Activated CD8-positive, alpha-beta memory T cell treated with anti-CD3 and anti-CD28 coated beads, Interleukin-2, amount 10 ng/mL, durations not matched to agents 7 days and 5 days (primary cell): ENCODE results near the gene VAV1. TPM values are rescaled to one million over a fixed set of nuclear protein-coding genes. Genes with fewer than 3 reads are reported as not detected.
"Not testable (repeated sequence)": the region's sequence is repeated elsewhere in the genome, so short reads cannot be mapped to it uniquely, and the experiment has no call there.

ENCODE experiments used
- ATAC-seq: fragments of 150-1000 bp; cut with Tn5 transposase; one replicate; pipeline ENCODE4 v1.10.0; 2021; ENCODE audit warnings: moderate library complexity
- CTCF ChIA-PET: fragments of 350-600 bp; sonication (Branson Sonifier 250); formaldehyde crosslinking; loops from one replicate; lab custom pipeline; 2021; ENCODE audit warnings: antibody characterized with exemption; lab: Charles Lee
- DNase-seq: peaks from one replicate; pipeline ENCODE4 v3.0.0-alpha.2; 2020
- H3K27ac Mint-ChIP-seq: one replicate; pipeline ENCODE4 v1.8.0; 2021; ENCODE audit warnings: mild to moderate bottlenecking, mixed read lengths
- H3K27me3 Mint-ChIP-seq: one replicate; pipeline ENCODE4 v1.8.0; 2021; ENCODE audit warnings: mixed read lengths
- H3K36me3 Mint-ChIP-seq: one replicate; pipeline ENCODE4 v1.8.0; 2021; ENCODE audit warnings: mild to moderate bottlenecking, mixed read lengths
- H3K4me1 Mint-ChIP-seq: one replicate; pipeline ENCODE4 v1.8.0; 2021; ENCODE audit warnings: mixed read lengths
- H3K4me3 Mint-ChIP-seq: one replicate; pipeline ENCODE4 v1.8.0; 2021; ENCODE audit warnings: mild to moderate bottlenecking, moderate library complexity, mixed read lengths
- H3K9me3 Mint-ChIP-seq: one replicate; pipeline ENCODE4 v1.8.0; 2022; ENCODE audit warnings: low read depth, mixed read lengths
- total RNA-seq, 2 experiments: library from RNA; stranded (reverse); gene quantifications; one replicate each; pipeline ENCODE4 v1.2.3, GENCODE V29; 2021

VAV1 gene
- total RNA-seq, 2 experiments from 2014 or later = 98.5 to 114 TPM

DNA sequence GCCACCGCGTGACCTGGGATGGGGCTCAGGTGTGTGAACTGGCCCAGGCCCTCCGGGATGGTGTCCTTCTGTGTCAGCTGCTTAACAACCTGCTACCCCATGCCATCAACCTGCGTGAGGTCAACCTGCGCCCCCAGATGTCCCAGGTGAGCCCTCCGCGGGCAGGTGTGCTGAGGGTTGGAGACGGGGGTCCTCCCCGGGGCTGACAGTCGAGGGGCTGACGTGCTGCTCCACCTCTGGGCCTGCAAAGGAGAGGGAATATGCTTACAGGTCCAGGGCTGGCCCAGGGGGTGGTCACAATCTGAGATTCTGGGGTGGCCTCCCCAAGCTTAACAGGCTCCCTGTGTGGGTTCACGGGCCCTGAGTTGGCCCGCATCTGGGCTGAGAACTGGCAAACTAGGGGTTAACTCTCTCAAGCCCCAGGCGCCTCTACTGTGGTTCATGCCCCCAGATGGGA, 386 bp downstream of the VAV1 start:
- peaks cover 55% of the 10 kb centered on the region for H3K4me1 Mint-ChIP-seq
- peak overlapping the region; percentile 96 for H3K4me3 Mint-ChIP-seq
- CTCF ChIA-PET = interaction anchor here (0.6 to 4.8 kb wide), 13 partner anchors 9 to 268 kb away, joined by 3 to 46 read pairs (median 4); partner anchors contain the start of gene GPR108
- ATAC-seq (peak; percentile 4), DNase-seq (no peak)
- no peaks in the 10 kb centered on the region for H3K27me3 Mint-ChIP-seq
- peaks cover 30% of the 10 kb centered on the region for H3K36me3 Mint-ChIP-seq
- peaks cover 7% of the 10 kb centered on the region for H3K9me3 Mint-ChIP-seq
- peak overlapping the region; percentile 89 for H3K27ac Mint-ChIP-seq

DNA sequence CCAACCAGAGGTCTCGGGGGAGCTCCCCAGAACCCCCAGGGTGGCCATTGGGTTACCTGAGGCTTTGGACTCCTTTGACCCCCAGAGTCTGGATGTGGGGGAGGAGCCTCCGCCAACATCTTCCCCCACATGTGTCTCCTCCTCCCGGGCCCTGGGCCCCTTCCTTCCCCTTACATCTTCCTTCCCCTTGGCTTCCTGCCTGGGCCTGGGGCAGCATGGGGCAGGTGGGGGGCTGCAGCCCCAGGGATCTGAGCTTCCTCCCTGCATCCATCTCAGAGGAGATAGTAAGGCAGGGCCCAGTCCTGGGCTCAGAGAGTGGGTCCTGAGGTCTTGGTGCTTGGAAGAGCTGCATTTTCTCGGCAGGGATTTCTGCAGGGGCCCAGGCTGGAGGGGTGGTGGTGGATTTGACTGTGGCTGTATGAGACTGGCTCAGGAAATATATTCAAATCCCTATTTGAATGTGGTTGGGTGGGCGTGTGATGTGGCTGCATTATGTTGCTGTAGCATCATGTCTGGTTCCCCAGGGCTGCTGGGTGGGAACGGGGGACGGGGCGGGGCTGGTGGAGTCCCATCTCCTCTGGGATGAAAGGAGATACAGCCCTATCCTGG, 919 bp downstream of the VAV1 start:
- H3K4me3 Mint-ChIP-seq = peak overlapping the region; percentile 96
- peaks cover 36% of the 10 kb centered on the region for H3K36me3 Mint-ChIP-seq
- peak overlapping the region; percentile 89 for H3K27ac Mint-ChIP-seq
- H3K4me1 Mint-ChIP-seq = peaks cover 55% of the 10 kb centered on the region
- ATAC-seq = peak; percentile 57
- CTCF ChIA-PET = interaction anchor here (0.8 to 4.8 kb wide), 11 partner anchors 25 to 269 kb away, joined by 3 to 46 read pairs (median 7); partner anchors contain the start of gene GPR108
- peak; percentile 77 for DNase-seq
- peaks cover 7% of the 10 kb centered on the region for H3K9me3 Mint-ChIP-seq
- H3K27me3 Mint-ChIP-seq = no peaks in the 10 kb centered on the region

DNA sequence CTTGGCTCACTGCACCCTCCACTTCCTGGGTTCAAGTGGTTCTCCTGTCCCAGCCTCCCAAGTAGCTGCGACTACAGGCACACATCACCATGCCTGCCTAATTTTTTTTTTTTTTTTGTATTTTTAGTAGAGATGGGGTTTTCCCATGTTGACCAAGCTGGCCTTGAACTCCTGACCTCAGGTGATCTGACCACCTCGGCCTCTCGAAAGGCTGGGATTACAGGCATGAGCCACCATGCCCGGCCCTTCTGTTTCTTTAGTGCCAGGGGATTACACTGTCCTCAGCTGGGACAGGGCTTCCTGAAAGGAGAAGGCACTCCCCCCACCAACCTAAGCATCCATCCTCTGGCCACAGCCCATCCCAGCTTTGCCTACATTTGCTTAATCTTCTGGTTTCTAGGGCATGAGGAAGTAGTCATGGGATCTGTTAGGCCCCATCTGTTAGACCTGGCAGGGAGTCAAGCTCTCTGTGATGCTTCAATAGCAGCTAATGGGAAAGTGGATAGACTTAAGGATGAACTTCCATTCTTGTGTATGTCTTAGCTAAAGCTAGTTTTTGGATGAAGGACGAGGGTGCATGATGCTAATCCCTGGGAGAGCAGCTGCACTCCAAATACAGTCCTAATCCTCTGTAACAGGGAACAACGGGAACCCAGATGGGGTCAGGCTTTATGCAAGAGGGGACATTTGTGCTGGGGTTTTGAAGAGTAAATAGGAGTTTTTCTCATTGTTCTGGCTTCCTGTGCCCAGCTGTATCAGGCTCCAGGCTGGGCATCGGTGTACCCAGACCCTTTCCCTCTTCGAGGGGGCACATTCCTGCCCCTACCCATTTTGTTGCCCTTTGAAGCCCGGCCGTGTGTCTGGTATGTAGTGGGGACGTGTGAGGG, 2.6 kb downstream of the VAV1 start:
- Mint-ChIP-seq H3K9me3 (peaks cover 7% of the 10 kb centered on the region), H3K4me1 (peaks cover 57% of the 10 kb centered on the region), H3K27me3 (no peaks in the 10 kb centered on the region), H3K27ac (peak overlapping the region; percentile 29), H3K36me3 (peaks cover 38% of the 10 kb centered on the region), H3K4me3 (peak overlapping the region; percentile 40)
- CTCF ChIA-PET = interaction anchor here (1.0 to 4.8 kb wide), 5 partner anchors 27 to 89 kb away, joined by 3 to 46 read pairs (median 12); partner anchors contain the start of gene GPR108
- no peak for DNase-seq
- ATAC-seq = no peak

DNA sequence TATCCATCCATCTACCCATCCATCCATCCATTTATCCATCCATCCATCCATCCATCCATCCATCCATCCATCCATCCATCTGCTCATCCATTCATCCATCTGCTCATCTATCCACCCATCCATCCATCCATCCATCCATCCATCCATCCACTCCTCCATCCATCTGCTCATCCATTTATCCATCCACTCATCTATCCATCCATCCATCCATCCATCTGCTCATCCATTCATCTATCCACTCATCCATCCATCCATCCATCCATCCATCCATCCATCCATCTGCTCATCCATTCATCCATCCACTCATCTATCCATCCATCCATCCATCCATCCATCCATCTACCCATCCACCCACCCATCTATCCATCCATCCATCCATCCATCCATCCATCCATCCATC, 3.5 kb downstream of the VAV1 start:
- not testable (repeated sequence) for H3K27me3 Mint-ChIP-seq, ATAC-seq, H3K9me3 Mint-ChIP-seq, DNase-seq
- Mint-ChIP-seq H3K36me3 (peaks cover 41% of the 10 kb centered on the region), H3K27ac (peak overlapping the region; percentile 4), H3K4me3 (peak overlapping the region; percentile 20), H3K4me1 (peaks cover 58% of the 10 kb centered on the region)
- CTCF ChIA-PET = interaction anchor here (4.8 kb wide), 1 partner anchor 38 kb away, joined by 21 read pairs; the partner anchor contains the start of gene GPR108

DNA sequence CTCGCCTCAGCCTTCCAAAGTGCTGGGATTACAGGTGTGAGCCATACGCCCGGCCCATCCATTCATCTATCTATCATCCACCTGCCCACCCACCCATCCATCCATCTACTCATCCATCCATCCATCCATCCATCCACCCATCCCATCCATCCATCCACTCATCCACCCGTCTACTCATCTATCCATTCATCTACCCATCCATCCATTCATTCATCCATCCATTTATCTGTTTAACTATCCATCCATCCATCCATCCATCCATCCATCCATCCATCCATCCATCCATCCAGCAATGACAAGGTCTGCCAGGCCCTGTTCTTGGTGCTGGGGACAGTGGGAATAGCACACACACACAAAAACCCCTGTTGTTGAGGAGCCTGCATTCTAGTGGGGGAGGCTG, 4.5 kb downstream of the VAV1 start:
- DNase-seq (no peak), ATAC-seq (no peak)
- CTCF ChIA-PET = no interaction called here
- H3K36me3 Mint-ChIP-seq = peaks cover 46% of the 10 kb centered on the region
- H3K4me1 Mint-ChIP-seq = peaks cover 60% of the 10 kb centered on the region
- H3K4me3 Mint-ChIP-seq = no peak overlapping the region
- peaks cover 7% of the 10 kb centered on the region for H3K9me3 Mint-ChIP-seq
- no peaks in the 10 kb centered on the region for H3K27me3 Mint-ChIP-seq
- H3K27ac Mint-ChIP-seq = peak overlapping the region; percentile 73

DNA sequence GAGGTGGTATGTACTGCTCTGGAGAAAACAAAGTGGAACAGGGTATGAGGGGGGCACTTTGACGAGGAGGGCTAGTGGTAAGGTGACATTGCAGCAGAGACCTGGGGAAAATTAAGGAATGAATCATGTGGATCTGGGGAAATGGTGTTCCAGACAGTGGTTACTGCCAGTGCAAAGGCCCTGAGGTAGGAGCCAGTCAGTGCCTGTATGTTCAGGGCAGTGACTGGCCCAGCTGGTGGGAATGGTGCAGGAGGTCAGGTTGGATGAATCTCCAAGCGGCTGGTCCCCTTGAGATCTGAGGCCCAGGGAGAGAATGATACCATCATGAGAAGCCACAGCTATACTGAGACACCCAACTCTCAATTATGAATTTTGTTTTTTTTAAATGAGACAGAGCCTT, 4.9 kb downstream of the VAV1 start:
- Mint-ChIP-seq H3K36me3 (peaks cover 46% of the 10 kb centered on the region), H3K4me3 (no peak overlapping the region), H3K4me1 (peaks cover 55% of the 10 kb centered on the region), H3K27ac (peak overlapping the region; percentile 73), H3K27me3 (no peaks in the 10 kb centered on the region), H3K9me3 (peaks cover 7% of the 10 kb centered on the region)
- DNase-seq (no peak), ATAC-seq (no peak)
- CTCF ChIA-PET = interaction anchor here (2.7 kb wide), 1 partner anchor 9 kb away, joined by 10 read pairs; no protein-coding TSS in a partner anchor

DNA sequence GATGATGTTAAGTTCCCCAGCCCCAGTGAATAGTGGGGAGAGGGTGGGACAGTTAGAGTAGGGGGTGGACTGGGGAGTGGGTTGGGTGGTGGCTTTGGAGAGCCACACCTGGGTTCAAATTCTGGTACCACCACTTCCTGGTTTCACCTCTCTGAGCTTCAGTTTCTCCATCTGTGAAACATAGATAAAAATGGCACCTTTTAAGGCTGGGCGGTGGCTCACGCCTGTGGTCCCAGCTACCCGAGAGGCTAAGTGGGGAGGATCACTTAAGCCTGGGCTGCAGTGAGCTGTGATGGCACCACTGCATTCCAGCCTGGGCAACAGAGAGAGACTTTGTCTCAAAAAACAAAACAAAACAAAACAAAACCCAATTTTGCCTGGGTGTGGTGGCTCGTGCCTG, 5.9 kb downstream of the VAV1 start:
- DNase-seq (no peak), ATAC-seq (no peak)
- CTCF ChIA-PET = interaction anchor here (0.6 to 2.7 kb wide), 5 partner anchors 10 to 318 kb away, joined by 3 to 10 read pairs (median 7); no protein-coding TSS in a partner anchor
- Mint-ChIP-seq H3K27me3 (no peaks in the 10 kb centered on the region), H3K4me3 (no peak overlapping the region), H3K27ac (peak overlapping the region; percentile 73), H3K36me3 (peaks cover 46% of the 10 kb centered on the region), H3K4me1 (peaks cover 54% of the 10 kb centered on the region), H3K9me3 (peaks cover 7% of the 10 kb centered on the region)

DNA sequence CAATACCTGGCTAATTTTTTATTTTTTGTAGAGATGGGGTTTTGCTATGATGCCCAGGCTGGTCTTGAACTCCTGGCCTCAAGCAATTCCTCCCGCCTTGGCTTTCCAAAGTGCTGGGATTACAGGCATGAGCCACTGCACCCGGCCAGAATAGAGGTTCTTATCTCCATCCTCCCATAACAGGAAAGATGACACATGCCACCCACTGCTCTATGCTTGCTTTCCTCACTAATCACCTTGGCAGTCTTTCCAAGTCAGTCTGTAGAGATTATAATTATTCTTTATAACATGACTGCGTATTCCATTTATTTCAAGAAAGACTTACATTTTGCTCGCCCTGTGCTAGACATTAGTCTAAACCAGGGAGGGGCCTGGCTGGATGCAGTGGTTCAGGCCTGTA, 6.7 kb downstream of the VAV1 start:
- Mint-ChIP-seq H3K4me1 (peaks cover 52% of the 10 kb centered on the region), H3K27me3 (no peaks in the 10 kb centered on the region), H3K9me3 (peaks cover 7% of the 10 kb centered on the region), H3K27ac (no peak overlapping the region), H3K36me3 (peaks cover 43% of the 10 kb centered on the region), H3K4me3 (no peak overlapping the region)
- CTCF ChIA-PET = interaction anchor here (1.3 to 2.7 kb wide), 3 partner anchors 10 to 186 kb away, joined by 3 to 10 read pairs (median 8); no protein-coding TSS in a partner anchor
- DNase-seq = no peak
- ATAC-seq = no peak

DNA sequence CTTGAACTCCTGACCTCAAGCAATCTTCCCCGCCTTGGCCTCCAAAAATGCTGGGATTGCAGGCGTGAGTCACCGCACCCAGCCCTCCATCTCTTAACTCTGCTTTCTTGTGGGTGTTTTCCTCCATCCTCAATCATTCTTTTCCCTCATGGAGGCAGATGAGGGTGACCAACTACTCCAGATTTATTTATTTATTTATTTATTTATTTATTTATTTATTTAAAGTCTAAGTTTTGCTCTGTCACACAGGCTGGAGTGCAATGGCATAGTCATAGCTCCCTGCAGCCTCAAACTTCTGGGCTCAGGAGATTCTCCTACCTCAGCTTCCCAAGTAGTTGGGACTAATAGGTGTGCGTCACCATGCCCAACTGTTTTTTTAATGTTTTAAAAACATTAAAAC, 14.9 kb downstream of the VAV1 start:
- H3K36me3 Mint-ChIP-seq = peaks cover 56% of the 10 kb centered on the region
- H3K27me3 Mint-ChIP-seq = no peaks in the 10 kb centered on the region
- H3K4me1 Mint-ChIP-seq = peaks cover 32% of the 10 kb centered on the region
- no peaks in the 10 kb centered on the region for H3K9me3 Mint-ChIP-seq
- ATAC-seq (no peak), DNase-seq (no peak)
- CTCF ChIA-PET = interaction anchor here (1.1 kb wide), 1 partner anchor 13 kb away, joined by 3 read pairs; no protein-coding TSS in a partner anchor
- H3K4me3 Mint-ChIP-seq = no peak overlapping the region
- no peak overlapping the region for H3K27ac Mint-ChIP-seq

DNA sequence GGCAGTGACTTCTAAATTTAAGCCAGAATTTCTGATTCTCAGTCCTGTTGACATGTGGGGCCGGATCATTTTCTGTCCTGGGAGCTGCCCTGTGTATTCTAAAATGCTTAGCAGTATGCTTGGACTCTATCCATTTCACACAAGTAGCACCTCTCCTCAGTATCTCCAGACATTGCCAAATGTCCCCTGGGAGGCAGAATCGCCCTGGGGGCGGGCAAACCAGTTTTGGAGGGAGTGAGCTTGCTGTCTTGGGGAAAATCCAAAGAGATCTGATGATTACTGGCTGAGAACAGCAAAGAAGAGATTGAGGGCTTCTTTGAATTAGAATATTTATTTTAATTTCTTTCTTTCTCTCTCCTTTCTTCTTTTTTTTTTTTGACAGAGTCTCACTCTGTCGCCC, 16.4 kb downstream of the VAV1 start:
- H3K36me3 Mint-ChIP-seq = peaks cover 68% of the 10 kb centered on the region
- ATAC-seq (no peak), DNase-seq (no peak)
- H3K27me3 Mint-ChIP-seq = no peaks in the 10 kb centered on the region
- peaks cover 41% of the 10 kb centered on the region for H3K4me1 Mint-ChIP-seq
- no peak overlapping the region for H3K4me3 Mint-ChIP-seq
- H3K27ac Mint-ChIP-seq = no peak overlapping the region
- no peaks in the 10 kb centered on the region for H3K9me3 Mint-ChIP-seq
- CTCF ChIA-PET = no interaction called here

DNA sequence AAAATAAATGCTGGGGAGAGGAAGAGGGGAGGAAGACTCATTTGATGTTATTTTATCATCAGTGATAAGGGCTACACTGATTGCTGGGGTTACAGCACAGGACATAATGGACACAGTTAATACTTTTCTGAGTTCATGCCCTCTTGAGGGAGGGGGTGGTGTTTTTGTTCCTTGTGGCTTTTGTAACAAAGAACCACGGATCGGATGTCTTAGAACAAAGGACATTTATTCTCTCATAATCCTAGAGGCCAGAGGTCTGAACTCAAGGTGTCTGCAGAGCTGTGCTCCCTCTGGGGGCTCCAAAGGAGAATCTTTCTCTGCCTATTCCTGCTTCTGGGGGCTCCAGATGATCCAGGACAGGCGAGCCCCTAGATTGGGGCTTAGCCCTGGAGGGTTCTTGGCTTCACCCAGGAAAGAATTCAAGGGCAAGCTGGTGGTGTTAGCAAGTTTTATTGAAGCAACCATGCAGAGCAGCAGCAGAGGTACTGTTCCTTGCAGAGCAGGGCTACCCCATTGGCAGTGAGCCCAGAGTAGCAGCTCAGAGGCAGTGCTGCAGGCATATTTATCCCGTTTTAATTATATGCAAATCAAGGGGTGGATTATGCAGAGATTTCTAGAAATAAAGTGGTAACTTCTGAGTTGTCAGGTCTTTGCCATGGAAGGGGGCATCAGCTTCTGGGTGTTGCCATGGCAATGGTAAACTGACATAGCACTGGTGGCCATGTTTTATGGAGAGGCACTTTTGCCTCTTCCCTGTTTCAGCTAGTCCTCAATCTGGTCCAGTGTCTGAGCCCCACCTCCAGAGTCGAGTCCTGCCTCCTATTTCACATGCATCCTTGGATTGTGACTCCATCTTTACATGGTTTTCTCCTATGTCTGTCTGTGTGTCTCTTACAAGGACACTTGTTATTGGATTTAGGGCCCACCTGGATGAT, 18.0 kb downstream of the VAV1 start:
- CTCF ChIA-PET = interaction anchor here (1.1 kb wide), 1 partner anchor 53 kb away, joined by 4 read pairs; the partner anchor contains the start of gene GPR108
- H3K36me3 Mint-ChIP-seq = peaks cover 70% of the 10 kb centered on the region
- H3K27me3 Mint-ChIP-seq = no peaks in the 10 kb centered on the region
- DNase-seq (no peak), ATAC-seq (no peak)
- no peaks in the 10 kb centered on the region for H3K9me3 Mint-ChIP-seq
- no peak overlapping the region for H3K4me3 Mint-ChIP-seq
- H3K4me1 Mint-ChIP-seq = peaks cover 43% of the 10 kb centered on the region
- H3K27ac Mint-ChIP-seq = no peak overlapping the region

DNA sequence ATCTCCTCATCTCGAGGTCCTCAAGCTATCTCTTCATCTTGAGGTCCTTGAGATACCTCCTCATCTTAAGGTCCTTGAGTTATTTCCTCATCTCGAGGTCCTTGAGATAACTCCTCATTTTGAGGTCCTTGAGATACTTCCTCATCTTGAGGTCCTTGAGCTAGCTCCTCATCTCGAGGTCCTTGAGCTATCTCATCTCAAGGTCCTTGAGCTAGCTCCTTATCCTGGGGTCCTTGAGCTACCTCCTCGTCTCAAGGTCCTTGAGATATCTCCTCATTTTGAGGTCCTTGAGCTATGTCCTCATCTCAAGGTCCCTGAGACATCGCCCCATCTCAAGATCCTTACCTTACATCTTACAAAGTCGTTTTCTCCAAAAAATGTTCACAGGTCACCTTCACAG, 18.7 kb downstream of the VAV1 start:
- Mint-ChIP-seq H3K4me3 (no peak overlapping the region), H3K36me3 (peaks cover 71% of the 10 kb centered on the region), H3K27ac (no peak overlapping the region), H3K9me3 (no peaks in the 10 kb centered on the region), H3K27me3 (no peaks in the 10 kb centered on the region), H3K4me1 (peaks cover 44% of the 10 kb centered on the region)
- no peak for DNase-seq
- no peak for ATAC-seq
- CTCF ChIA-PET = interaction anchor here (1.1 kb wide), 2 partner anchors 11 to 54 kb away, joined by 3 to 4 read pairs; partner anchors contain the start of gene GPR108
